ENCODE results near the gene ZNF574. TPM values are rescaled to one million over a fixed set of nuclear protein-coding genes. Genes with fewer than 3 reads are reported as not detected.

The ZNF574 gene
- polyA plus RNA-seq, 1 donor (not counting 4 experiments of a cell fraction or from before 2014, with no cell fraction given), result 6.8 TPM

- TF ChIP-seq, protein P1, sequence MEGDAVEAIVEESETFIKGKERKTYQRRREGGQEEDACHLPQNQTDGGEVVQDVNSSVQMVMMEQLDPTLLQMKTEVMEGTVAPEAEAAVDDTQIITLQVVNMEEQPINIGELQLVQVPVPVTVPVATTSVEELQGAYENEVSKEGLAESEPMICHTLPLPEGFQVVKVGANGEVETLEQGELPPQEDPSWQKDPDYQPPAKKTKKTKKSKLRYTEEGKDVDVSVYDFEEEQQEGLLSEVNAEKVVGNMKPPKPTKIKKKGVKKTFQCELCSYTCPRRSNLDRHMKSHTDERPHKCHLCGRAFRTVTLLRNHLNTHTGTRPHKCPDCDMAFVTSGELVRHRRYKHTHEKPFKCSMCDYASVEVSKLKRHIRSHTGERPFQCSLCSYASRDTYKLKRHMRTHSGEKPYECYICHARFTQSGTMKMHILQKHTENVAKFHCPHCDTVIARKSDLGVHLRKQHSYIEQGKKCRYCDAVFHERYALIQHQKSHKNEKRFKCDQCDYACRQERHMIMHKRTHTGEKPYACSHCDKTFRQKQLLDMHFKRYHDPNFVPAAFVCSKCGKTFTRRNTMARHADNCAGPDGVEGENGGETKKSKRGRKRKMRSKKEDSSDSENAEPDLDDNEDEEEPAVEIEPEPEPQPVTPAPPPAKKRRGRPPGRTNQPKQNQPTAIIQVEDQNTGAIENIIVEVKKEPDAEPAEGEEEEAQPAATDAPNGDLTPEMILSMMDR (optimal IDR thresholded peaks at IDR 0.05 in 1 of 3, IDR thresholded peaks at IDR 0.05 in 1 of 3, conservative IDR thresholded peaks at IDR 0.05 in 1 of 3; ENCODE audit: extremely low read depth in 1 of 3, insufficient read depth in 2 of 3, low read length in 3 of 3), result no peak
- no peak for TF ChIP-seq EZH2 (IDR thresholded peaks at IDR 0.05; ENCODE audit: low read length)
- Histone ChIP-seq H4K20me1 (ENCODE audit: control insufficient read depth, extremely low read depth, insufficient read depth, low read length) (no peaks in the 10 kb centered on the region), H3K4me2 (ENCODE audit: control insufficient read depth, extremely low read depth, insufficient read depth, low read depth, low read length) (no peak overlapping the region), H3K79me2 (ENCODE audit: control insufficient read depth, insufficient read depth, low read length) (no peaks in the 10 kb centered on the region), H3K9me1 (ENCODE audit: control insufficient read depth, extremely low read depth, insufficient read depth, low read length) (no peaks in the 10 kb centered on the region), H3K9me3 (ENCODE audit: control insufficient read depth, low read depth, low read length) (no peaks in the 10 kb centered on the region), H3K36me3 (ENCODE audit: control insufficient read depth in 2 of 2, extremely low read depth in 1 of 2, insufficient read depth in 2 of 2, low read length in 2 of 2) (no peaks in the 10 kb centered on the region), H3K27ac (ENCODE audit: control insufficient read depth, insufficient read depth, low read length) (no peak overlapping the region), H3K9ac (ENCODE audit: control insufficient read depth, extremely low read depth, insufficient read depth, low read length) (no peak overlapping the region), H3K4me1 (ENCODE audit: control insufficient read depth, extremely low read depth, insufficient read depth, low read length) (peaks cover 8% of the 10 kb centered on the region), H3K4me3 (ENCODE audit: control insufficient read depth in 2 of 3, extremely low read depth in 1 of 3, insufficient read depth in 2 of 3, low read depth in 1 of 3, low read length in 3 of 3) (no peak overlapping the region), H3K27me3 (ENCODE audit: control insufficient read depth, extremely low read depth, insufficient read depth, low read length) (no peaks in the 10 kb centered on the region), H2AFZ (ENCODE audit: control insufficient read depth, low read length) (no peak overlapping the region)
- no peak for DNase-seq (ENCODE audit: low read depth, low spot score)
- dilution Hi-C loops (cut with MboI; ENCODE audit: extremely low pct_ligation_motif_present, low sequenced_read_pairs), result no loop called here
- FAIRE-seq, result no peak
Observed at GRCh38 chr19:42095814-42096230, 19.9 kb downstream of the ZNF574 start.

DNA sequence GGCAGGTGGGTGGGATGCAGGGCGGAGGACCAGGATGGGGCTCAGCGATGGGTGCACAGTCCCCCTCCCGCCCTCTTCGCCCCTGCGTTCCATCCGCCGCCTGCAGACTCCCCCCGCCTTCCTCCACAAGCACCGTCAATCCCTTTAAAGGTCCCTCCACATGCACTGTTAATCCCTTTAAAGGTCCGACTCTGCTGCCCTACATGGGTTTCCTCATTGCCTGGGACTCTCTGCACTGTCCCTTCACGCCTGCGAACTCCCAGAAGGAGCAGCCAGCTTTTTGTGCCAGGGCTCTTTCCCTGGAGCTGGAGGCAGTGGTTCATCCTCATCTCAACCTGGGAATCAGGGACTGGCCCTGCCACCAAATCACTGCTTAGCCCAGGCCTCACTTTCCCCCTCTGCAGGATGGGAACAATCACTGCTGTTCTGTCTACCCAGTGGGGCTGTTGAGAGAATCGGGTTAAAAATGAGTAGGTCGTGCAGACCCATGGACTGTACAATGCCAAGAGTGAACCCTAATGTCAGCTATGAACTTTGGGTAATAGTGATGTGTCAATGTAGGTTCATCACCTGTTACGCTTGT lies 20.4 kb downstream of the ZNF574 start:
- no peak overlapping the region for H3K4me2 ChIP-seq (ENCODE audit: control insufficient read depth, extremely low read depth, insufficient read depth, low read depth, low read length)
- FAIRE-seq (no peak), DNase-seq (ENCODE audit: low read depth, low spot score) (no peak)
- H4K20me1 ChIP-seq (ENCODE audit: control insufficient read depth, extremely low read depth, insufficient read depth, low read length), result no peaks in the 10 kb centered on the region
- H3K4me3 ChIP-seq (ENCODE audit: control insufficient read depth in 2 of 3, extremely low read depth in 1 of 3, insufficient read depth in 2 of 3, low read depth in 1 of 3, low read length in 3 of 3), result no peak overlapping the region
- TF ChIP-seq, protein P1 (optimal IDR thresholded peaks at IDR 0.05 in 1 of 3, IDR thresholded peaks at IDR 0.05 in 1 of 3, conservative IDR thresholded peaks at IDR 0.05 in 1 of 3; ENCODE audit: extremely low read depth in 1 of 3, insufficient read depth in 2 of 3, low read length in 3 of 3), result no peak
- no peak for TF ChIP-seq EZH2 (IDR thresholded peaks at IDR 0.05; ENCODE audit: low read length)
- dilution Hi-C loops (cut with MboI; ENCODE audit: extremely low pct_ligation_motif_present, low sequenced_read_pairs), result no loop called here
- H3K4me1 ChIP-seq (ENCODE audit: control insufficient read depth, extremely low read depth, insufficient read depth, low read length), result peaks cover 8% of the 10 kb centered on the region
- H2AFZ ChIP-seq (ENCODE audit: control insufficient read depth, low read length), result no peak overlapping the region
- H3K36me3 ChIP-seq (ENCODE audit: control insufficient read depth in 2 of 2, extremely low read depth in 1 of 2, insufficient read depth in 2 of 2, low read length in 2 of 2), result no peaks in the 10 kb centered on the region
- H3K79me2 ChIP-seq (ENCODE audit: control insufficient read depth, insufficient read depth, low read length), result no peaks in the 10 kb centered on the region
- no peak overlapping the region for H3K9ac ChIP-seq (ENCODE audit: control insufficient read depth, extremely low read depth, insufficient read depth, low read length)
- no peaks in the 10 kb centered on the region for H3K9me3 ChIP-seq (ENCODE audit: control insufficient read depth, low read depth, low read length)
- H3K27ac ChIP-seq (ENCODE audit: control insufficient read depth, insufficient read depth, low read length), result no peak overlapping the region
- no peaks in the 10 kb centered on the region for H3K9me1 ChIP-seq (ENCODE audit: control insufficient read depth, extremely low read depth, insufficient read depth, low read length)
- H3K27me3 ChIP-seq (ENCODE audit: control insufficient read depth, extremely low read depth, insufficient read depth, low read length), result no peaks in the 10 kb centered on the region

Data from keratinocyte (primary cell).